GM12874 (cell line): ENCODE data around the gene RP2.

Experiments
- CTCF ChIP-seq: IDR thresholded peaks from 2 replicates; pipeline ENCODE4 v1.5.1; 2011; ENCODE audit warnings: low read depth, mild to moderate bottlenecking, control low read depth, low read length, moderate library complexity; ENCODE audit not compliant: insufficient read depth

RP2 gene

GRCh38 chrX:46803140-46803539, 33.7 kb upstream of the RP2 start:
- TF ChIP-seq CTCF, result no peak

DNA sequence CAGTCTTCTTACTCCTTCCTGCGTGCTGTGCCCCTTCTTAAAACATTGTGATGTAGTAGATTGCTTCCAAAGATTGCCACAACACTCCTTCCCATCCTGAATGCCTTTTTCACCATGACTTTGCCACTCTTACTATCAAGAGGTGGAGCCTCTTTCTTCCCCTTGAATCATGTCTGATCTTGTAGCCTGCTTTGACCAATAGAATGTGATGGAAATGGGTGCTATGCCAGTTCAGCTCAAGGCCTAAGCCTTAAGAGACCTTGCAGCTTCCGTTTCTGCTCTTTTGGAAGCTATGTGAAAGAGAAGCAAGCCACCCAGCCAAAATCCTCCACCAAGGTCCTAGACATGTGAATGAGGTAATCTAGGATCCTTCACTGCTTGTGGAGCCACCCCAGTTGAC, 31.6 kb upstream of the RP2 start:
- TF ChIP-seq CTCF, result no peak

DNA sequence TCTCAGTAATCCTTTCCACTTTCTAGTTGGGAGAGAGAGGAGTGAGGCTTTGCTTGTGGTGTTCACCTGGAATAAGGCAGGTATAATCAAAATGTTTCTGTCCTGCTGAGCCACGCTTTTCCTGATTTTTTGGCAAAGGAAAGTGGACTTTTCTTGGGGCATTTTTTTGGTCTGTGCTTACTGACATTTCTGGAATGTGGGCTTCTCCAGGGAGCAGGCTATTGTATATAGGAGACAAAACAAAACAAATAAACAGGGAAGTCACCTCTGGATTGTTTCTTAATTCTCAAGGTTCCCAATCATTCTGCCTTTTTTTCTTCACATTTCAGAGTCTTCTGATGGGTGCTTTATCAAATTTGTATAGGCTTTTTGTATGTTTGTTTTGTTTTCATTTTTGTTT, 25.7 kb upstream of the RP2 start:
- TF ChIP-seq CTCF, result no peak

GRCh38 chrX:46812445-46812844, 24.4 kb upstream of the RP2 start:
- TF ChIP-seq CTCF, result no peak

DNA sequence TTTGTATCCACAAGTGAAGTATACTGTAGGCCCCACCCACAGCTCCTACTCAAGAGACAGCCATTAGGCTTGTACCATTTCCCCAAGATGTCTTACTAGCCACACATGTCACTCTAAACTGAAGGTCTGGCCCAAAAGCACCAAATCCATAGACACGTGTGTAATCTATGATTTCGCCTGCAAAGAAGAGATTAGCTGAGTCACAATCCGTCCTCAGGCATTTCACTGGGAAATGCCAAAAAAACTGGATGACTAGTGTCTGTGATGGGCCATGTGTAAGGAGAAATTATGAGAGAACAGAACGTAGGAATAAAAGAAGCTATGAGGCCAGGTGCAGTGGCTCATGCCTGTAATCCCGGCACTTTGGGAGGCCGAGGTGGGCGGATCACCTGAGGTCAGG, 21.9 kb upstream of the RP2 start:
- no peak for TF ChIP-seq CTCF

GRCh38 chrX:46819136-46819535, 17.7 kb upstream of the RP2 start:
- no peak for TF ChIP-seq CTCF

GRCh38 chrX:46820391-46821100, 16.3 kb upstream of the RP2 start:
- no peak for TF ChIP-seq CTCF
